ENCODE measurements around the gene C1R.

DNA sequence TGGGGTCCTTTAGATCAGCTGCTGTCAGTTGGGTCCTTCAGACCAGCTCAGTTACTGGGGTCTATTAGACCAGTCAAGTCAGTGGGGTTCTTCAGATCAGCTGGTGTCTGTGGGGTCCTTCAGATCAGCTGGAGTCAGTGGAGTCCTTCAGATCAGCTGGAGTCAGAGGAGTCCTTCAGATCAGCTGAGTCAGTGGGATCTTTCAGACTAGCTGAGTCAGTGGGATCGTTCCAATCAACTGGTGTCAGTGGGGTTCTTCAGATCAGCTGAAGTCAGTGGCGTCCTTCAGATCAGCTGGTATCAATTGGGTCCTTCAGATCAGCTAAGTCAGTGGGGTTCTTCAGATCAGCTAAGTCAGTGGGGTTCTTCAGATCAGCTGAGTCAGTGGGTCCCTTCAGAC lies 59.3 kb downstream of the C1R start:
- no peak for TF ChIP-seq SIN3A (IDR thresholded peaks at IDR 0.05; ENCODE audit: borderline replicate concordance, low read depth, low read length)
- TF ChIP-seq RCOR1 (IDR thresholded peaks at IDR 0.05; ENCODE audit: low read length): no peak
- TF ChIP-seq EZH2phosphoT487 (IDR thresholded peaks at IDR 0.05; ENCODE audit: borderline replicate concordance, low read depth): no peak
- no peak for TF ChIP-seq GATA2 (CRISPR knock-in tag; IDR thresholded peaks at IDR 0.05)
- TF ChIP-seq, protein P1, sequence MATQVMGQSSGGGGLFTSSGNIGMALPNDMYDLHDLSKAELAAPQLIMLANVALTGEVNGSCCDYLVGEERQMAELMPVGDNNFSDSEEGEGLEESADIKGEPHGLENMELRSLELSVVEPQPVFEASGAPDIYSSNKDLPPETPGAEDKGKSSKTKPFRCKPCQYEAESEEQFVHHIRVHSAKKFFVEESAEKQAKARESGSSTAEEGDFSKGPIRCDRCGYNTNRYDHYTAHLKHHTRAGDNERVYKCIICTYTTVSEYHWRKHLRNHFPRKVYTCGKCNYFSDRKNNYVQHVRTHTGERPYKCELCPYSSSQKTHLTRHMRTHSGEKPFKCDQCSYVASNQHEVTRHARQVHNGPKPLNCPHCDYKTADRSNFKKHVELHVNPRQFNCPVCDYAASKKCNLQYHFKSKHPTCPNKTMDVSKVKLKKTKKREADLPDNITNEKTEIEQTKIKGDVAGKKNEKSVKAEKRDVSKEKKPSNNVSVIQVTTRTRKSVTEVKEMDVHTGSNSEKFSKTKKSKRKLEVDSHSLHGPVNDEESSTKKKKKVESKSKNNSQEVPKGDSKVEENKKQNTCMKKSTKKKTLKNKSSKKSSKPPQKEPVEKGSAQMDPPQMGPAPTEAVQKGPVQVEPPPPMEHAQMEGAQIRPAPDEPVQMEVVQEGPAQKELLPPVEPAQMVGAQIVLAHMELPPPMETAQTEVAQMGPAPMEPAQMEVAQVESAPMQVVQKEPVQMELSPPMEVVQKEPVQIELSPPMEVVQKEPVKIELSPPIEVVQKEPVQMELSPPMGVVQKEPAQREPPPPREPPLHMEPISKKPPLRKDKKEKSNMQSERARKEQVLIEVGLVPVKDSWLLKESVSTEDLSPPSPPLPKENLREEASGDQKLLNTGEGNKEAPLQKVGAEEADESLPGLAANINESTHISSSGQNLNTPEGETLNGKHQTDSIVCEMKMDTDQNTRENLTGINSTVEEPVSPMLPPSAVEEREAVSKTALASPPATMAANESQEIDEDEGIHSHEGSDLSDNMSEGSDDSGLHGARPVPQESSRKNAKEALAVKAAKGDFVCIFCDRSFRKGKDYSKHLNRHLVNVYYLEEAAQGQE (IDR thresholded peaks at IDR 0.05; ENCODE audit: low read depth, low read length): no peak
- TF ChIP-seq, protein P2, sequence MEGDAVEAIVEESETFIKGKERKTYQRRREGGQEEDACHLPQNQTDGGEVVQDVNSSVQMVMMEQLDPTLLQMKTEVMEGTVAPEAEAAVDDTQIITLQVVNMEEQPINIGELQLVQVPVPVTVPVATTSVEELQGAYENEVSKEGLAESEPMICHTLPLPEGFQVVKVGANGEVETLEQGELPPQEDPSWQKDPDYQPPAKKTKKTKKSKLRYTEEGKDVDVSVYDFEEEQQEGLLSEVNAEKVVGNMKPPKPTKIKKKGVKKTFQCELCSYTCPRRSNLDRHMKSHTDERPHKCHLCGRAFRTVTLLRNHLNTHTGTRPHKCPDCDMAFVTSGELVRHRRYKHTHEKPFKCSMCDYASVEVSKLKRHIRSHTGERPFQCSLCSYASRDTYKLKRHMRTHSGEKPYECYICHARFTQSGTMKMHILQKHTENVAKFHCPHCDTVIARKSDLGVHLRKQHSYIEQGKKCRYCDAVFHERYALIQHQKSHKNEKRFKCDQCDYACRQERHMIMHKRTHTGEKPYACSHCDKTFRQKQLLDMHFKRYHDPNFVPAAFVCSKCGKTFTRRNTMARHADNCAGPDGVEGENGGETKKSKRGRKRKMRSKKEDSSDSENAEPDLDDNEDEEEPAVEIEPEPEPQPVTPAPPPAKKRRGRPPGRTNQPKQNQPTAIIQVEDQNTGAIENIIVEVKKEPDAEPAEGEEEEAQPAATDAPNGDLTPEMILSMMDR (IDR thresholded peaks at IDR 0.05): no peak
- TF ChIP-seq GABPA (IDR thresholded peaks at IDR 0.05; ENCODE audit: low read depth): no peak
- TF ChIP-seq FOXJ3 (CRISPR knock-in tag; IDR thresholded peaks at IDR 0.05): no peak
- no peak for TF ChIP-seq USF2 (IDR thresholded peaks at IDR 0.05; ENCODE audit: borderline replicate concordance, low read depth, low read length)
- no peak for TF ChIP-seq EP300 (IDR thresholded peaks at IDR 0.05; ENCODE audit: borderline replicate concordance in 1 of 2, low read depth in 1 of 2, low read length in 1 of 2)
- TF ChIP-seq TAF1 (IDR thresholded peaks at IDR 0.05; ENCODE audit: borderline replicate concordance, low read depth, low read length): no peak
- TF ChIP-seq, protein P3, sequence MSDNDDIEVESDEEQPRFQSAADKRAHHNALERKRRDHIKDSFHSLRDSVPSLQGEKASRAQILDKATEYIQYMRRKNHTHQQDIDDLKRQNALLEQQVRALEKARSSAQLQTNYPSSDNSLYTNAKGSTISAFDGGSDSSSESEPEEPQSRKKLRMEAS (IDR thresholded peaks at IDR 0.05; ENCODE audit: low read depth): no peak

Measured in SK-N-SH (cell line).